Germinal center (tissue), 1 donor: ENCODE data around the gene RAD51B.

ENCODE experiments used
- DNase-seq: peaks from one replicate; pipeline ENCODE4 v3.0.0; 2012; ENCODE audit warnings: mixed read lengths, low spot score

Gene RAD51B

DNA sequence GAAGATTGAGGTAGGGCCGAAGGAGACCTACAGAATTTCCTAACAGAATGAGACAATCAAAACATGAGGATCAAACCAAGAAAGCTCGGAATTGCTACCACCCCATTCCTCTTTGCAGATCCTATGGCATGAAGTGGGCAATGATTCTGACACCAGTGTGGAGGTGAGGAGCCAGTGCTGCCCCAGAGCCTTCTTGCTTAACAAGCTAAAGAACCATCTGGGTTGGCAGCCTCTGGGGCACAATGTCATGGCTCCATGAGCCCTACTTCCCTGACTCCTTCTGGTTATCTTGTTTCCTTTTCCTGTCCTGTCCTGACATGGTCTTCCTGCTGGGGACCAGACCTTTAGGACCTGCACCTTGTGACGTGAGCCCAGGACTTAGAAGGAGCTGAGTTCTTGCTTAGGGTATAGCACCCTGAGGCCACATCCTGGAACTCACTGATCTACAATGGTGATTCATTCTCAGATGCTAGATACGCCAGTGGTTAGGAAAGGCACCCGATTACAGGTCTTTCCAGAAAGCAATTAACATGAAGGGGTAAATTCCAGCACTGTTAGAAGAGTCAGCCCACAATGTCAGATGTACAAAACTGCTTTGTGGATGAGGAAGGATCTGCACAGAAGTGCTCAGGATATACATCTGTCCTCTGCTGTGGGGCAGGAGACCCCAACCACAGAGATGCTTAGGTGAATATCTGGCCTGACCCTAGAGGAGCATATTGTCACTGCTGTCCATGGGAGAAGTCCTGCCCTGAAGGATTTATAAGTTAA, 649.0 kb downstream of the RAD51B start:
- DNase-seq: no peak

DNA sequence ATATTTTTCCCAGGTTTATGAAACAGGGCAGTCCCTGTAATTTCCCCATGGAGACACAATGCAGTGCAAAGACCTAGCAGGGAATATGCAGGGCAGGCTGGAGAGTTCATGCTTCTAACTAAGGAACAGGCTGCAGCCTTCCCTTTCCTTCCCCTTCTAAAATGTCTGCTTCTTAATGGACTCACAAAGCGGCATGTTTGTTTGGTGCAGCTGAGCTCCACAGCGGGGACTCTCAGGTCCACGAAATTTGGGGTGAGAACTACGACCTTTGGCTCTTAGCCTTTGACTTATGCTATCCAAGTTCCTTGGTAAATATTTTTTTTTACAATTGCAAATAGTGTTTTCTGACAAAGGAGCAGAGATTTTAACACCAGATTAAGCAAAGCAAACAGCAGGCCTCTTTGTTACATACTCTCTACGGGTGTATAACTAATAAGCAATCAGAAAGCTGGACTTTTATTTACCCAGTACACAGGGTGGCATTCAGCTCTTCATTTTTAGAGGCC, 649.7 kb downstream of the RAD51B start:
- no peak for DNase-seq

DNA sequence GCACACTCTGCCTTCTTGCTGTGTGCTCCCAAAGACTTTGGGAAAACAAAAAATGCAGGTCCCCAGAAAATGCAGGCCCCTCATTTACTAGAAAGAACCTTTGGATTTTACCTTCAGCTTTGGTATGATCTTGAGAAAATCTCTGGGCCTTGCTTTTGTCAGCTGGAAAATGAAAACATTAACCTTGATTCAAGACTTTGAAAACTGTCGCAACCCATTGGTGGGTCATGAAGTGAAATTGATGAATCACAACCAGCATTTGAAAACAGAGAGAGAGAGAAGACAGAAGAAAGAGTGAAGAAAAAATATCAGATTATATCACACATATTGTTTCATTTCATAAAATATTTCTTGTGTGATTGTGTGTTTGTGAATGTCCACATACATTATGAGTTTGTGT, 650.8 kb downstream of the RAD51B start:
- DNase-seq: no peak

DNA sequence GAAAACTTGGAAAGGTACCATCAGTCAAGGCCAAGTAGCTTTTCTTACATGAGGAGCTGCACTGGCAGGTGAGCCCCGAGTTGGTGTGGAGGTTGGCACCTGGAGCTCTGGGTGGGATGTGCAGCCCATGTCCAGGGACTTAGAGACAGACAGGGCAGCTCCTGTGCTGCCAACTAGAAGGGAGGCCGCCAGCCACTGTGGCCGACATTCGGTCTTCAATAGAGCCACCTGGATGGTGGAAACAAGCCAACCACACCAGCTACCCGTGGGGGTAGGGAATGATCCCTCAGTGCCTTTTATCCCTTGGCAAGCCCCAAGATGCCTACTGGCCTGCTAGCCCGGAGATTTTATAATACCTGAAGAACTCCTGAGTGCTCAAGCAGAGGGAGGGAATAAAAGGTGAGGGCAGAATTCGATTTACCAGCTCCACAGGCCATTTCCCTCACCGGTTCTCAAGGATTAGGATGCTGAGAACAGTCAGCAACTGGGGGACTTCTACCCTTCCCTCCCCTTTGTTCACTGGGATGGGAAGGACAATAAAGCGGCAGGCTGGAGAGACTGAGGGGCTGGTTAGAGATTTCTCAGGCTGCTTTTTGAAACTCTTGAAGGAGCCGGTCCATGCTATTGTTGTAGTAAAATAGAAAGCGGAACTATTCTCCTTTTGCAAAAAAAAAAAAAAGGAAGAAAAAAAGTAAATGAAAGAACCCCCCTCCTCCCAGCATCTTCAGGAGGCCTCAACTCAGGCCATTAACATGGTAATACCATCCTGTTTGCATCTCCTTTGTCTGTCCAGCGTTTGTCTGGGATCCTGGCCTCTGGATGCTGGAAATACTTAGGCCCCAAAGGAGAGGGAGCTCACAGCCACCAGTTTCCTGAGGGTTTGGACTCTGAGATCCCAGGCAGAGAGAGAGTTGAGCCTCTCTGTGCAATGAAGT, 651.7 kb downstream of the RAD51B start:
- DNase-seq: peak; percentile 64

DNA sequence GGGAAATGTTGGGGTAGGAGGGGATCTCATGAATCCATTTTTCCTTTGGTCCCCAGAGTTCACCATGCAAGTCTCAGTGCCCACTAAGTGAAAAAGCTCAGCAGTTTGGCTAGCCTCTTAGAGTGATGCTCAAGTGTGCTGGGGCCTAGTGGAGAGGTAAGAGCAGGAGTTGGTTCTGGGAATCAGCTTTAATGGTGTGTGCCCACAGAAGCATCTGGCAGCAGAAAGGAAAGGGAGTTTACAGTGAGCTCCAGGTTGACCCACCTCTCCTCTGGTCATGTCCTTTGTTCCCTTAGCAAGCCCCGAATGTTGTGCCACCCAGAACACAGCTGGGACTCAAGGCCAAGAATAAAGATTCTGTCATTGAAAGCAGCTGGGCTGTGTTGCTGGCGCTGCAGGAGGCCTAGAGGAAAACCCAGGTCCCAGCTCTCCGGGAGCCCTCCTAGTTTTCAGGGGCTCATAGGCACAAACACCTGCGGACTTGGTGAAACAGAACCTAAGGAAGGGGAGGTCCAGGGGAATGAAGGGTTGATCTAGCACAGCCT, 652.5 kb downstream of the RAD51B start:
- no peak for DNase-seq

DNA sequence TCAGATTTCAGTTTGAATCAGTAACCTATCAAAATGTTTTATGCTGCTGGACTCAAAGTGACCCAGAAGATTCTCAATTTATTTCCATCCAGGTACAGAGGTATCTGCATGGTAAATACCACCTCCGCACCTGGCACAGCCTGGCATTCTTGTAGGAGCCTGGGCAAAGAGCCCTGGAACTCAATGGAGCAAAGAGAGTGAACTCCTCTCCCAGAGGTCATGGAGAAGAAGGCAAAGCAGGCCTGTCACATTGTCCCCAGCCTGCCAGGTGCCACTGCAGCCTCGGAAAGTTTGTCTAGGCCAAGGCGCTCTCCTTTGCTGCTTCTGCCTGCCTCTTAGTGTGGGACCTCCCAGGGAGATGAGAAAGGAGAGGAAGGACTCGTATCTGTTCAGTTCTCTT, 653.5 kb downstream of the RAD51B start:
- DNase-seq: no peak

DNA sequence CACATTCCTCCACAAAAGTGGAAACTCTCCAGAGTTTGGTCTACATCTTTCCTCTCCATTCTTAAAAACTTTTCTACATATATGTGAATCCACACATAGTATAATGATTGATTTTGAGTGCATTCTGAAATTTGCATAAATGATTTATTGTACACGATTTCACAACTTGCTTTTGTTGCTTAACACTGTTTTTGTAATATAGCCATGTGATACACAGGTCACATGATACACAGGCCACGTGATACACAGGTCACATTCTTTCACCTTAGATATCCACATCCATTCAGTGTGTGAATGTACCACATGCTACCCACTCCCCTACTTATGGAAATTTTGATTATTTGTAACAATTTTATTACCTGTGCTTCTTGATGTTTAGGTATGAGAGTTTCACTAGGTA, 654.2 kb downstream of the RAD51B start:
- DNase-seq: no peak

DNA sequence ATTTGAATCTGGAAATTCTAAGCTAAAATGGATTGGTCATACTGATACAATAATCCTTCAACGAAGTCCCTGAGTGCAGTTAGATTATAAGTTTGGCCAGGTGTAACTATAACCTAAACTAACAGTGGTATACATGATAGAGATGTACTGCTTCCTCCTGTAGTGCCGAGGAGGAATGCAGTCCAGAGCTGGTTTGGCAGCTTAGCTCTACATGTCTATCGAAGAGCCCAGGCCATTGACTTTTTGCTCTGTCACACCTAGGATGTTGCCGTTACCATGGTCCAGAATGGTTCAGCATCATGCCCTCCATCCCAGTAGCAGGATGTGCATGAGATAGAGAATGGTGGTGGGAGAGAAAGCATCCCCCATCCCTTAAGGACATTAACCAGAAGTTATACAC, 655.2 kb downstream of the RAD51B start:
- DNase-seq: no peak

DNA sequence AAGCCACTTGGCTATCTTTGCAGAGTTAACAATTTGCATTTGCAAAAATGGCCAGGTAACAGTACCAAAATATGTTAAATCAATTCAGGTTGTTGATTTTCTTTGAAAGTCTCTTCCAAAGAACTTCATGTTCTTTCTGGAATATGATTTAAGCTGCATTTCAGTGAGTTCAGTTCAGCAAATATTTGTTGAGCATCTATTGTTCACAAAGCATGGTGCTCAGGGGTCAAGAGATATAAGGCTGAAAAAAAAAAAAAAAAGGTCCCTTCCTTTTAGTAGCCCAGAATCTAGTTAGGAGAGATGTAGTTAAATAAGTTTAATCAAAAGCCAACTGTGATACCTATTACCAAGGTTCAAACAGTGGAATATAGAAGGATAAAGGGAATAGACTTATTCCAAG, 656.2 kb downstream of the RAD51B start:
- no peak for DNase-seq

DNA sequence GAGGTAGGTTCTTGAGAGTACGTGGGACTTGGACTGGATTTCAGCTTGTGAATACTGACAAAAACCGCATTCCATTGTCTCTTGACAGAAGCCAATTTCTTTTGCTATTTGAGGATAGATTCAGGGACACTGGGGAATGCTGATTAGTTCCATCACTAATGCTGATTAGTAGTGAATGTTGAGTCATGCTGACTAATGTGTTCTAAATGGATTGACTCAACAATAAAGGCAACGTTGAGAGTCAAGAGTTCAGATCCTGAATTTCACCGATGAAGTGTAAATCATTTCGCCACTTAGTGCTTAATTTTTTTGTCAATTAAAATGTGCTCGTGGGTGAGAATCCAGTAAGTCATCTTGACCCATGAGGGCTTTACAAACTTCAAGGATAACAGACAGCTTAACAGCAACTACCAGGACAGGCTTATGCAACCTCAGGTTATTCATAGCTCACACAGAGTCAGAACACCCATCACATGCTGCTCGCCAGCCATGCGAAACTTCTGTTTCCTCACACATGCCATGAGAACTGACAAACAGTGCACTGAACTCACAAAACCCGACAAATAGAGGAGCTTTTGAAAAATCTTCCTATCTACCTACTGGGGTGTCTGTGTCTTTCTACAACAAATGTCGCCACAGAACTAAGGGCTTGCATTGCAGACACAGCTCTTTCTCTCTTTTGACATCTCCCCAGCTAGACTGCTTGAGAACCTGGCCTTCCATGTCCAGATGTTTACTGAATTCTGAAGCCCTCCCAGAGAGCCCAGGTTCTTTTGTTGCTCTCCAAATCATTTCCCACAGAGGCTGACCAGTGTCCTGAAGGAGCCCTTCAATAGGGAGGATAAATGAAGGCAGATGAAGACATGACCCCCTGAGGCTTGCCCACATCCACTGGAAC, 656.9 kb downstream of the RAD51B start:
- DNase-seq: peak; percentile 66

DNA sequence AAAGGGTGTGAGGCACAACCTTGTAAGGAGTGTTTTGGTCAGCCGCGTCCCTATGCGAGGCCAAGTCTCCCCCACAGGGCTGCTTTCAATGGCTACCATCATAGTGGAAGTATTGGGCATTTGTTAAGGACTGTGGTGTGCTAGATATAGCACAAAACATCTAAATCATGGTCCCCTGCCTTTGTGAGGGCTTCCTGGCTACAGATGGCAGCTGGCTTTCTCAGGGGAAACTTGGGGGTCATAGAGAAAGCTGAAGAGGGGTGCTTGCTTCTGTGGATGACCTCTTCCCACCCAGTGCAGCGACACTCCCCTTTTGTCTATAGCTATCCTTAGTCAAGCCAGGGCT, 657.5 kb downstream of the RAD51B start:
- DNase-seq: no peak

DNA sequence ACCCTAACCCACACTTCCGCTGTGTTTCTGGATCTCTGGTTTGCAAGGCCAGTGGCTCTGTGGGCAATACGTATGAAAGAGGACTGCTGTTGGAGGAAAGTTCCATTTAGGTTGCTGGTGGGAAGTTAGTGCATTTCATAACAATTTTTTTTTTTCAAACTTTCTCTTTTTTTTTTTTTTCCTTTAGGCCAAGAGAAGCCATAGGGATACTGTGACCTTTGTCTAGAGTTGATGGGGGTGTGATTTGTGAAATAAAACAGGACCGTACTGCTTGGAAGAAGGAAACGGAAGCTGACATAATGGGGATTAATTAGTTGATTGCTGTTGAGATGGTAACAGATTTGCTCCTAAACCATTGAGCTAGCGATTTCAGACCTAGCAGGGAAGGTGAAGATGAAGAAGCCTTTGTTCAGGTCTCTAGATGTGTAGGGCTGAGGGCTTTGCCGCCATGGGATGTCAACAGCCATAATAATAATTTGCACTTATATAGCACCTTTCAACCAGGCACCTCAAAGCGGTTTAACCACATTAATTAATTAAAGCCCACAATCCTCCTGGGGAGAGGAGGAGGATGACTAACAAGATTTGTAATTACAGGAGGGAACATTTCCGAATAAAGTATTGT, 658.0 kb downstream of the RAD51B start:
- no peak for DNase-seq

DNA sequence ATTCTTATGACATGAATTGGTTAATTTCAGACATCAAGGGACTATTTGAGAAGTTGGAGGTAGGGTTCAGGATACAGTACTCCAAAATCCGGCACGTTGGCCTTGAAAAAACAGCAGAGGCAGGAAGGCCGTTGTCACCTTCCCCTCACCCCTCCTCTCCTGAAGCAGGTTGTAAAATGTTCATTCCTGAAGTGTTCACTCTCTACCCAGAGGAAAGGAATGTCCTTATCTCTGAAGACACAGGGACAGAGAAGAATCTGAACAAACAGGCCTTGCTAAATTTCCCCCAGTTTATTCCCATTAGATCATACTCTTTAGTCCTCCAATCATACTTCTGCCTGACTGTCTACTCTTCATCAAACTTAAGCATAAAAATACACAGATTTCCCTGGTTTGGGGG, 659.7 kb downstream of the RAD51B start:
- no peak for DNase-seq

DNA sequence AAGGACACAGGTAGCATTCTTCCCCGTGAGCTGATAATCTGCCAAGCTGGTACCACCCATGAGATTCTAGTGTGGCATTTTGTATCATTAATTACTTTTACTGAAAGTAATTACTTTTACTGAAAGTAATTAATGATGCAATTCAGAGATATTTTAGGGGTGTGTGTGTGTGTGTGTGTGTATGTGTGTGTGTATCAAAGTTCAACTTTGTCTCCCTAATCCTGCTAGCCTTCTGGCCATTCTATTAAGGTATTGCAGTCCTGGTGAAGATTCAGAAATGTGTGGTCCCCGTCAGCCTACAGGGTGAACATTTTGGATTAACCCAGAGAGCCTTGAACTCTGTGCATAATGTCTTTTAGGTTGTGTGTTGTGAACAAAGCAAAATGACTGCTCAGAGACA, 662.4 kb downstream of the RAD51B start:
- DNase-seq: no peak

DNA sequence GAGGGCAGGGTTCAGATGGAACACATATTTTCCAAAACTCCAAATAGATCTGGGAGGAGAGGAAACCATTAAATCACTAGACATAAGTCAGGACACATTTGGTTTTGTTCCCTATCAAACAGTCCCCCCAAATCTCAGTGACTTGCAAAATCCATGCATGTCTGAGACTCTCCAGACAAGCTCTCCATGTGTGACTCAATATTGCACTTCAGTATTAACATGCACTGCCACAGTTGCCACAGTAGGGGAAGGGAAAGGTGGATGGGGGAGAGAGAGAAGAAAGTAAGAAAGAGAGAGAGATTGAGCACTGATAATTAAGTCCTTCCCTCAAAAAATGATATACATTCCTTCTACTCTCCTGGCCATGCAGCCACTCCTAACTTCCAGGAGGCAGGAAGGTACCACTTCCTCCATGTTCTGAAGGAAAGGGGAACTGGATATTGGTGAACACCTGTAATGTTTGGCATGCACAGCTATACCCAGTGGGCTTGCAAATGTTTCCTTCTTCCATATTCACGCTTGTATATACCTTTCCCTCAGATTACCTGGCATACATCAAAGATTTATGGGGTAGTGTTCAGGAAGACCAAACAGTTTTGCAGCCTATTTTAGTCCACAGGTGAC, 663.3 kb downstream of the RAD51B start:
- no peak for DNase-seq

DNA sequence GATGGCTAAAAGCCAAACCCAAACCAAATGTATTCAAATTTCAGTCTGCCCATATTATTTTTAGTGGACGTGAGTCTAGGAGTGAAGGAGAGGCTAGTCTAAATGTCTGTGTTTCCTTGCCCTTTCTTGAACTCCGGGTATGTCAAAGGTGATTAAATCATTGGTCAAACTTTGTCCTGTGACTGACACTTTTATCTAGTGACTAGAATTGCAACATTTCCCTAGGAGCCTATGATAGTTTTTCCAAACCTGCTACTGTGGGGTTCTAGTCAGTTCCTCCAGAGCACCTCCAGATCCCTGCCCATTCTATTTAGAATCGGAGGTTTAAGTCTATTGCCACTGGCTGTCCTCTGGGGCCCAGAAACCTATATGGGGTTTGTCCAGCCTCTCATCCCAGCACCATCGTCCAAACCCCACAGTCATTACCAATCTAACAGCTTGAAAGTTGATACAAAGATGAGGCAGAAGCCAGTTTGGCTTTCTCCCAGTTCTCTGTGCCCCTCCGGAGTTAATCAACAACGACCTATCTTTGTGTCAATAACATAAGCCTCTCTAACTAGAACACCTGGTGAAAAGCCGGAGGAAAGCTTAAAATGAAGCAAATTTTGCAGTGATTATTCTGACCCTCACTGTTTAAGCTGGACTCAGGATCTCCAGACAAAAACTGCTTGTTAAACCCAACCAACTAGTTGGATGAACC, 666.6 kb downstream of the RAD51B start:
- DNase-seq: no peak

DNA sequence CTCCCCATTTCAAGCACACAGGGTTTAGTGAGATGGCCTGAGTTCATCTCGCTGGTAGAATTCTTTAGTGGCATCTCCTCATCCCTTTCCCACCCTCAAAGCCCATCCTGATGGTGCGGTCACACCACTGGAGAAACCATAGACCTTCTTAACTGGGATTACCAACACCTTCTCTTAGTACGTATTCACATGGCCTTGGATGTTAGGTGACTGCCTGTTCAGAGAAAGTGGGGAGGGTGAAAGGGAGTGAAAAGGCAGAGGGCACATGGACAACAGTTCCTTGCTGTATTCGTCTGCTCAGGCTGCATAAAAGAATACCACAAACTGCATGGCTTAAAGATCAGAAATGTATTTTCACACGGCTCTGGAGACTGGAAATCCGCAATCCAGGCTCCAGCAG, 667.2 kb downstream of the RAD51B start:
- DNase-seq: no peak

DNA sequence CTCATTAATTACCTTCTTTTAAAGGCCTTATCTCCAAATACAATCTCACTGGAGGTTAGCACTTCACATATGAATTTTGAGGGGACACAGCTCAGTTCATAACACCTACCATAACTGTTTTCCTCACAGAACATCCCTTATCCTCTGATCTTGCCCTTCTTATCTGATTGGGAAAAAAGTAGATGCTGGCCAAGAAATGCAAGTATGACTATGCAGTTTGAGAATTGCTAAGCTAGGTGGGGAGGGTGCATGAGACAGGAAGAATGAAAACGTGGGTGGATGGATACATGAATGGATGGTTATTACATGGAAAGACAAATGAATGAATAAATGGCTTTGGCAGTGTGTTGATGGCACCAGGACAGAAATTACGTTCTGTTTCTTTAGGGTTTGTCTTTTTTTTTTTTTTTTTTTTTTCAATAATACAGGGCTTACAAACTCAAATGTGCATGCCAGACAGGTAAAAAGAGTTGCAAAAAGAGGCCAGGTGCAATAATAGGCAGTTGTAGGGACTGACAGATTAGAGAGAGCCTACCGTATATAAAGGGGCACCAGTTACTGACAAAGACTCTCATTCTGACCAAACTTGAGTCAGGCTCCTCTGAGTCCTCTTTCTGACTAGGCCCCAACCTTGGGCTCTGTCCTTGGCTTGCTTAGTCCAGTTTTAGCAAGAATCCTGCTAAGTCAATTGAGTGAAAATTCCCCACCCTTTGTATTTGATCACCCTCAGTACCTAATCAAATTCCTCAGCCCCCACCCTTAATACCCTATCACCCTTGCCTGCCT, 668.4 kb downstream of the RAD51B start:
- no peak for DNase-seq

DNA sequence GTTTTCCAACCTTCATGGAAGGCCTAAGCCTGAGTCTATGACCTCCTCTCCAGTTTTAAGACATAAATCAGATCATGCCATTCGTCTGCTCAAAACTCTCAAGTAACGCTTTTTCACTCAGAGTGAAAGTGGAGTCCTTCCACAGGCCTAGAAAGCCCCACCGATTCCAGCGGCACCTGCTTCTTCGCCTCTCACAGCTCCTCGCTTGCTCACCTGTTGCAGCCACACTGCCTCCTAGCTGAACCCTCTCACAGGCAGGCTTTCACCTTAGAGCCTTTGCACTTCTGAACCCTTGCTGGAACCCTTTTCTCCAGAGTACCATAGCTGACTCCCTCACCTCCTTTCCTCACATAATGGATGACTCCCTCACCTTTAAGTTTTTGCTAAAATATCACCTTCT, 672.2 kb downstream of the RAD51B start:
- DNase-seq: no peak
